HepG2 (cell line): ENCODE data around the gene DBNDD1. TPM values are rescaled to one million over a fixed set of nuclear protein-coding genes. Genes with fewer than 3 reads are reported as not detected.

Experiments
- DPF2 ChIP-seq: sonication (generic); formaldehyde crosslinking; IDR thresholded peaks from 2 replicates; pipeline ENCODE4 v1.4.0; 2020; ENCODE audit warnings: mild to moderate bottlenecking, low read depth, missing genetic modification reagents, borderline replicate concordance
- ELF1 ChIP-seq: sonication (generic); formaldehyde crosslinking; IDR thresholded peaks from 2 replicates; pipeline ENCODE4 v1.4.0; 2020; ENCODE audit warnings: missing genetic modification reagents
- GLMP ChIP-seq: sonication (generic); formaldehyde crosslinking; IDR thresholded peaks from 2 replicates; pipeline ENCODE4 v1.9.0; 2021; ENCODE audit warnings: missing genetic modification reagents, mild to moderate bottlenecking, borderline replicate concordance
- HNF1B ChIP-seq: sonication (generic); formaldehyde crosslinking; IDR thresholded peaks from 2 replicates; pipeline ENCODE4 v1.5.1; 2020; ENCODE audit warnings: mild to moderate bottlenecking, moderate library complexity, missing genetic modification reagents
- REXO4 ChIP-seq: sonication (generic); formaldehyde crosslinking; IDR thresholded peaks from 2 replicates; pipeline ENCODE4 v1.8.0; 2022; ENCODE audit warnings: missing genetic modification reagents, mild to moderate bottlenecking, borderline replicate concordance
- TBX2 ChIP-seq: sonication (generic); formaldehyde crosslinking; IDR thresholded peaks from 2 replicates; pipeline ENCODE4 v1.5.0; 2020; ENCODE audit warnings: missing genetic modification reagents, mild to moderate bottlenecking, borderline replicate concordance
- YY1 ChIP-seq: IDR thresholded peaks from 2 replicates; pipeline ENCODE4 v1.6.1; 2011; ENCODE audit warnings: low read length, low read depth, moderate library complexity, mild to moderate bottlenecking; ENCODE audit not compliant: insufficient read depth, insufficient replicate concordance
- ZC3H13 ChIP-seq: sonication (generic); formaldehyde crosslinking; IDR thresholded peaks from 2 replicates; pipeline ENCODE4 v1.8.1; 2023; ENCODE audit warnings: mild to moderate bottlenecking, missing genetic modification reagents, moderate library complexity
- ZNF343 ChIP-seq: sonication (generic); formaldehyde crosslinking; IDR thresholded peaks from 2 replicates; pipeline ENCODE4 v1.4.0; 2020; ENCODE audit warnings: mild to moderate bottlenecking, missing genetic modification reagents
- ZNF597 ChIP-seq: sonication (generic); formaldehyde crosslinking; IDR thresholded peaks from 2 replicates; pipeline ENCODE4 v1.5.0; 2020; ENCODE audit warnings: missing genetic modification reagents
- ZNF616 ChIP-seq: sonication (generic); formaldehyde crosslinking; IDR thresholded peaks from 2 replicates; pipeline ENCODE4 v1.5.0; 2020; ENCODE audit warnings: low read depth, mild to moderate bottlenecking, missing genetic modification reagents
- ZSCAN31 ChIP-seq: sonication (generic); formaldehyde crosslinking; IDR thresholded peaks from 2 replicates; pipeline ENCODE4 v1.5.0; 2020; ENCODE audit warnings: low read depth, mild to moderate bottlenecking, missing genetic modification reagents
- polyA plus RNA-seq, 8 experiments: library from polyadenylated mRNA; depleted of rRNA in 3 of 8; stranded (reverse) in 7 of 8; unstranded in 1 of 8; fragments of >200 nt; fragmentation: Illumina TruSeq in 4 of 8; extraction: Trizol in 4 of 8; gene quantifications; 2 replicates each; pipeline versions ENCODE4 v1.2.1 to v1.2.3, GENCODE V29; 2011 to 2016; ENCODE audit warnings: low read depth in 4 of 8, missing spikeins in 1 of 8, mixed read lengths in 1 of 8; ENCODE audit not compliant: insufficient read depth in 1 of 8
- total RNA-seq, 5 experiments: library from RNA; depleted of rRNA; stranded (reverse); fragments of >200 nt; fragmentation: Illumina TruSeq; extraction: Trizol; gene quantifications; 2 replicates each; pipeline ENCODE4 v1.2.3, GENCODE V29; 2016; ENCODE audit warnings: low read depth in 1 of 5
- TF ChIP-seq, protein P1 (sequence below): IDR thresholded peaks from 2 replicates; pipeline ENCODE4 v1.6.1; 2016
- TF ChIP-seq, protein P2 (sequence below): sonication (generic); formaldehyde crosslinking; IDR thresholded peaks from 2 replicates; pipeline ENCODE4 v1.4.0; 2020; ENCODE audit warnings: mild to moderate bottlenecking, missing genetic modification reagents

Gene DBNDD1
- total and polyA plus RNA-seq, 2 of the 13 experiments (the other 11 are each of a cell fraction or from before 2014, with no cell fraction given): 17.0 to 40.4 TPM

GRCh38 chr16:90046971-90047713 lies 27.9 kb upstream of the DBNDD1 start (continued):
- TF ChIP-seq HNF1B (CRISPR knock-in tag) (peak; percentile 69; the same call in 1 of the 2 replicates), REXO4 (no peak), ZNF343 (CRISPR knock-in tag) (0 out of 2 replicates have a peak, but pooled peaks have one; percentile 33), DPF2 (CRISPR knock-in tag) (0 out of 2 replicates have a peak, but pooled peaks have one; percentile 19), ZC3H13 (CRISPR knock-in tag) (no peak; the same call in 1 of the 2 replicates), ZNF597 (CRISPR knock-in tag) (no peak), ELF1 (peak; percentile 80), YY1 (no peak), TBX2 (CRISPR knock-in tag) (peak; percentile 83), ZNF616 (CRISPR knock-in tag) (no peak), GLMP (CRISPR knock-in tag) (no peak), ZSCAN31 (CRISPR knock-in tag) (peak; percentile 91)
- TF ChIP-seq, protein P1, sequence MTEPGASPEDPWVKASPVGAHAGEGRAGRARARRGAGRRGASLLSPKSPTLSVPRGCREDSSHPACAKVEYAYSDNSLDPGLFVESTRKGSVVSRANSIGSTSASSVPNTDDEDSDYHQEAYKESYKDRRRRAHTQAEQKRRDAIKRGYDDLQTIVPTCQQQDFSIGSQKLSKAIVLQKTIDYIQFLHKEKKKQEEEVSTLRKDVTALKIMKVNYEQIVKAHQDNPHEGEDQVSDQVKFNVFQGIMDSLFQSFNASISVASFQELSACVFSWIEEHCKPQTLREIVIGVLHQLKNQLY (CRISPR knock-in tag): no peak
- TF ChIP-seq, protein P2, sequence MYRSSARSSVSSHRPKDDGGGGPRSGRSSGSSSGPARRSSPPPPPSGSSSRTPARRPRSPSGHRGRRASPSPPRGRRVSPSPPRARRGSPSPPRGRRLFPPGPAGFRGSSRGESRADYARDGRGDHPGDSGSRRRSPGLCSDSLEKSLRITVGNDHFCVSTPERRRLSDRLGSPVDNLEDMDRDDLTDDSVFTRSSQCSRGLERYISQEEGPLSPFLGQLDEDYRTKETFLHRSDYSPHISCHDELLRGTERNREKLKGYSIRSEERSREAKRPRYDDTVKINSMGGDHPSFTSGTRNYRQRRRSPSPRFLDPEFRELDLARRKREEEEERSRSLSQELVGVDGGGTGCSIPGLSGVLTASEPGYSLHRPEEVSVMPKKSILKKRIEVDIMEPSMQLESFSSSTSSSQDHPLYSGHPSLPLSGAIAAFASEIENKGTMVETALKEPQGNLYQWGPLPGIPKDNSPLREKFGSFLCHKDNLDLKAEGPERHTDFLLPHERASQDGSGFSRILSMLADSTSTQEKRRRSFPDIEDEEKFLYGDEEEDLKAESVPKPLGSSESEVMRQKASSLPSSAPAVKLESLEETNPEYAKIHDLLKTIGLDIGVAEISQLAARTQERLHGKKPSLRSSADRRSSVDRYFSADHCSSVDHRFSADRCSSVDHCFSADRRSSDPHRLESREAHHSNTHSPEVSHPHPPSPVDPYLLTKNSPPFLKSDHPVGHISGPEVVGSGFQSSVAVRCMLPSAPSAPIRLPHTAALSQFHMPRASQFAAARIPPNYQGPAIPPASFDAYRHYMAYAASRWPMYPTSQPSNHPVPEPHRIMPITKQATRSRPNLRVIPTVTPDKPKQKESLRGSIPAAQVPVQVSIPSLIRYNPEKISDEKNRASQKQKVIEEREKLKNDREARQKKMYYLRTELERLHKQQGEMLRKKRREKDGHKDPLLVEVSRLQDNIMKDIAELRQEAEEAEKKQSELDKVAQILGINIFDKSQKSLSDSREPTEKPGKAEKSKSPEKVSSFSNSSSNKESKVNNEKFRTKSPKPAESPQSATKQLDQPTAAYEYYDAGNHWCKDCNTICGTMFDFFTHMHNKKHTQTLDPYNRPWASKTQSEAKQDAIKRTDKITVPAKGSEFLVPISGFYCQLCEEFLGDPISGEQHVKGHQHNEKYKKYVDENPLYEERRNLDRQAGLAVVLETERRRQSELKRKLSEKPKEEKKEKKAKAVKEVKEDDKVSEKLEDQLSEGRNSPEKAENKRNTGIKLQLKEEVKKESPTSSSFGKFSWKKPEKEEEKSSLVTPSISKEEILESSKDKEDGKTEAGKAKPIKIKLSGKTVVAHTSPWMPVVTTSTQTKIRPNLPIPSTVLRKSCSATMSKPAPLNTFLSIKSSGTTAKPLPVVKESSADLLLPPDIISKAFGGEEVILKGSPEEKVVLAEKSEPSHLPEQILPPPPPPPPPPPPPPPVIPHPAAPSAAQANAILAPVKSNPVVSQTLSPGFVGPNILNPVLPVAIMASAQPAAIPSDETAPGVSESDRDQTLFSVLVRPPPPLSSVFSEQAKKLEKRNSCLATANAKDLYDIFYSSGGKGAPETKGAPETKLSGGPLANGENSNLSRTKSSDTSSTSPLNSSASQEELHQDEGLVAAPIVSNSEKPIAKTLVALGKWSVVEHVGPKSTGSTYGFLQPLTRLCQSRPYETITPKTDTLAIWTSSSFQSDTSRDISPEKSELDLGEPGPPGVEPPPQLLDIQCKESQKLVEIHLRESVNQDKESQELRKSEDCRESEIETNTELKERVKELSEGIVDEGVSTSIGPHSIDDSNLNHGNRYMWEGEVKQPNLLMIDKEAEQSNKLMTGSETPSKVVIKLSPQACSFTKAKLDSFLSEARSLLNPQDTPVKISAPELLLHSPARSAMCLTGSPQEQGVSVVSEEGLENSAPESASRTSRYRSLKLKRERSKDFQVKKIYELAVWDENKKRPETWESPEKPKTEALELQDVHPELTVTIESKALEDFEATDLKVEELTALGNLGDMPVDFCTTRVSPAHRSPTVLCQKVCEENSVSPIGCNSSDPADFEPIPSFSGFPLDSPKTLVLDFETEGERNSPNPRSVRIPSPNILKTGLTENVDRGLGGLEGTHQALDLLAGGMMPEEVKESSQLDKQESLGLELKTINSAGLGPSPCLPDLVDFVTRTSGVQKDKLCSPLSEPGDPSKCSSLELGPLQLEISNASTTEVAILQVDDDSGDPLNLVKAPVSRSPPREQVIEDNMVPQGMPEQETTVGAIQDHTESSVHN (CRISPR knock-in tag): no peak
